ENCODE measurements around the gene PCNX3. TPM values are rescaled to one million over a fixed set of nuclear protein-coding genes. Genes with fewer than 3 reads are reported as not detected.

Gene PCNX3
- total and polyA plus RNA-seq, 2 of the 13 experiments (the other 11 are each of a cell fraction or from before 2014, with no cell fraction given) = 16.2 to 23.0 TPM

DNA sequence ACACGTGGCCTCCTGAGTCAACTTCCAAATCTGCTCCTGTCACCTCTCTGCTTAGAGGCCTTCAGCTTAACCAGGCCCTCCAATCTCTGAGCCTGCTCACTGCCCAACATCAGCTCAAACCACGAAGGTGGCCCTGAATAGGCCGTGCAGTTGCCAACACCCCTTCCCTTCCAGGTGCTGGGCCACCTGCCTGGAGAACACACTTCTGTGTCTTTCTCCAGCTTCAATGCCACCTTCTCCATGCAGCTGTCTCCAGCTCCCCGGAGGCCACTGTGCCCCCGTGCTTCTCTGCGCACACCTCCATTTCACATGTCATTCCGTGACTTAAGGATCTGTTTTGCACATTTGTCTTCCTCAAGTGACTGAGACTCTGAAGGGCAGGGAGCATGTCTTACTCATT, 41.9 kb downstream of the PCNX3 start:
- H4K20me1 ChIP-seq (ENCODE audit: insufficient read depth, low read length) = peaks cover 4% of the 10 kb centered on the region; the same call in 1 of the 2 replicates
- H3K36me3 ChIP-seq (replicated peaks in 1 of 2; ENCODE audit: control insufficient read depth in 1 of 2, insufficient read depth in 2 of 2, low read length in 2 of 2) = peaks cover 32 to 57% of the 10 kb centered on the region in 2 experiments
- BruUV-seq (replicated peaks) = no TSS peak
- H3K79me2 ChIP-seq (ENCODE audit: insufficient read depth, low read length) = peaks cover 14% of the 10 kb centered on the region
- H3K27me3 ChIP-seq (ENCODE audit: control insufficient read depth in 1 of 2, insufficient read depth in 2 of 2, low read length in 2 of 2) = no peaks in the 10 kb centered on the region; a peak in 1 of 5 replicates
- peaks cover 33% of the 10 kb centered on the region for H3K4me1 ChIP-seq (ENCODE audit: insufficient read depth, low read length)
- ChIA-PET POLR2A (interaction anchor here (1.2 kb wide), 1 partner anchor 41 kb away, joined by 3 read pairs; no protein-coding TSS in a partner anchor), CTCF (ENCODE audit: low intra/inter-chr PET ratio, low total read pairs) (no interaction called here)
- H3K9ac ChIP-seq (ENCODE audit: insufficient read depth, low read depth, low read length) = no peak overlapping the region
- H3K9me3 ChIP-seq (ENCODE audit: low read length) = no peaks in the 10 kb centered on the region
- H3K27ac ChIP-seq (ENCODE audit: extremely low read length, insufficient read depth, low read length) = no peak overlapping the region
- no peak overlapping the region for H2AFZ ChIP-seq (ENCODE audit: low read length)
- in situ Hi-C loops (cut with HindIII; ENCODE audit: extremely low pct_ligation_motif_present, low pct_unique_long_range_greater_than_20kb) (no loop called here), intact Hi-C loops (cut with micrococcal nuclease; ENCODE audit: unreplicated experiment) (no loop called here)
- DNase-seq (ENCODE audit: low spot score) (no peak), FAIRE-seq (no peak), ATAC-seq (no peak)
- over 99% methylated on average over 7 of the region's 7 CpGs for WGBS (ENCODE audit: low lambda C conversion rate)
- no peak overlapping the region for H3K4me3 ChIP-seq (replicated peaks in 1 of 3; ENCODE audit: insufficient read depth in 1 of 3, low read depth in 2 of 3, low read length in 3 of 3)
- H3K4me2 ChIP-seq (ENCODE audit: low read depth, low read length) = no peak overlapping the region
- TF ChIP-seq ZNF737 (CRISPR knock-in tag; IDR thresholded peaks at IDR 0.05; ENCODE audit: borderline replicate concordance) (no peak), SIN3B (IDR thresholded peaks at IDR 0.05; ENCODE audit: low read length) (no peak), ZNF75D (CRISPR knock-in tag; IDR thresholded peaks at IDR 0.05; ENCODE audit: borderline replicate concordance) (no peak), PRMT3 (CRISPR knock-in tag; IDR thresholded peaks at IDR 0.05; ENCODE audit: borderline replicate concordance, low read depth) (no peak), ETV6 (CRISPR knock-in tag; conservative IDR thresholded peaks at IDR 0.05) (no peak), CEBPB (IDR thresholded peaks at IDR 0.05; ENCODE audit: borderline replicate concordance, low read depth, low read length) (no peak), RAD51 (IDR thresholded peaks at IDR 0.05; ENCODE audit: borderline replicate concordance) (no peak), ZNF274 (CRISPR knock-in tag; IDR thresholded peaks at IDR 0.05) (no peak), DNMT1 (CRISPR knock-in tag; IDR thresholded peaks at IDR 0.05) (no peak), ZNF747 (CRISPR knock-in tag; IDR thresholded peaks at IDR 0.05; ENCODE audit: borderline replicate concordance) (no peak), ZNF552 (CRISPR knock-in tag; IDR thresholded peaks at IDR 0.05; ENCODE audit: borderline replicate concordance) (no peak), ZKSCAN1 (IDR thresholded peaks at IDR 0.05; ENCODE audit: low read length) (no peak), RFXANK (CRISPR knock-in tag; IDR thresholded peaks at IDR 0.05) (no peak), ZNF354B (CRISPR knock-in tag; IDR thresholded peaks at IDR 0.05) (no peak)
- TF ChIP-seq, protein P1, sequence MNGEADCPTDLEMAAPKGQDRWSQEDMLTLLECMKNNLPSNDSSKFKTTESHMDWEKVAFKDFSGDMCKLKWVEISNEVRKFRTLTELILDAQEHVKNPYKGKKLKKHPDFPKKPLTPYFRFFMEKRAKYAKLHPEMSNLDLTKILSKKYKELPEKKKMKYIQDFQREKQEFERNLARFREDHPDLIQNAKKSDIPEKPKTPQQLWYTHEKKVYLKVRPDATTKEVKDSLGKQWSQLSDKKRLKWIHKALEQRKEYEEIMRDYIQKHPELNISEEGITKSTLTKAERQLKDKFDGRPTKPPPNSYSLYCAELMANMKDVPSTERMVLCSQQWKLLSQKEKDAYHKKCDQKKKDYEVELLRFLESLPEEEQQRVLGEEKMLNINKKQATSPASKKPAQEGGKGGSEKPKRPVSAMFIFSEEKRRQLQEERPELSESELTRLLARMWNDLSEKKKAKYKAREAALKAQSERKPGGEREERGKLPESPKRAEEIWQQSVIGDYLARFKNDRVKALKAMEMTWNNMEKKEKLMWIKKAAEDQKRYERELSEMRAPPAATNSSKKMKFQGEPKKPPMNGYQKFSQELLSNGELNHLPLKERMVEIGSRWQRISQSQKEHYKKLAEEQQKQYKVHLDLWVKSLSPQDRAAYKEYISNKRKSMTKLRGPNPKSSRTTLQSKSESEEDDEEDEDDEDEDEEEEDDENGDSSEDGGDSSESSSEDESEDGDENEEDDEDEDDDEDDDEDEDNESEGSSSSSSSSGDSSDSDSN (CRISPR knock-in tag; IDR thresholded peaks at IDR 0.05) = no peak
- TF ChIP-seq, protein P2, sequence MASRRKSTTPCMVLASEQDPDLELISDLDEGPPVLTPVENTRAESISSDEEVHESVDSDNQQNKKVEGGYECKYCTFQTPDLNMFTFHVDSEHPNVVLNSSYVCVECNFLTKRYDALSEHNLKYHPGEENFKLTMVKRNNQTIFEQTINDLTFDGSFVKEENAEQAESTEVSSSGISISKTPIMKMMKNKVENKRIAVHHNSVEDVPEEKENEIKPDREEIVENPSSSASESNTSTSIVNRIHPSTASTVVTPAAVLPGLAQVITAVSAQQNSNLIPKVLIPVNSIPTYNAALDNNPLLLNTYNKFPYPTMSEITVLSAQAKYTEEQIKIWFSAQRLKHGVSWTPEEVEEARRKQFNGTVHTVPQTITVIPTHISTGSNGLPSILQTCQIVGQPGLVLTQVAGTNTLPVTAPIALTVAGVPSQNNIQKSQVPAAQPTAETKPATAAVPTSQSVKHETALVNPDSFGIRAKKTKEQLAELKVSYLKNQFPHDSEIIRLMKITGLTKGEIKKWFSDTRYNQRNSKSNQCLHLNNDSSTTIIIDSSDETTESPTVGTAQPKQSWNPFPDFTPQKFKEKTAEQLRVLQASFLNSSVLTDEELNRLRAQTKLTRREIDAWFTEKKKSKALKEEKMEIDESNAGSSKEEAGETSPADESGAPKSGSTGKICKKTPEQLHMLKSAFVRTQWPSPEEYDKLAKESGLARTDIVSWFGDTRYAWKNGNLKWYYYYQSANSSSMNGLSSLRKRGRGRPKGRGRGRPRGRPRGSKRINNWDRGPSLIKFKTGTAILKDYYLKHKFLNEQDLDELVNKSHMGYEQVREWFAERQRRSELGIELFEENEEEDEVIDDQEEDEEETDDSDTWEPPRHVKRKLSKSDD (CRISPR knock-in tag; IDR thresholded peaks at IDR 0.05; ENCODE audit: low read depth) = no peak
- TF ChIP-seq, protein P3, sequence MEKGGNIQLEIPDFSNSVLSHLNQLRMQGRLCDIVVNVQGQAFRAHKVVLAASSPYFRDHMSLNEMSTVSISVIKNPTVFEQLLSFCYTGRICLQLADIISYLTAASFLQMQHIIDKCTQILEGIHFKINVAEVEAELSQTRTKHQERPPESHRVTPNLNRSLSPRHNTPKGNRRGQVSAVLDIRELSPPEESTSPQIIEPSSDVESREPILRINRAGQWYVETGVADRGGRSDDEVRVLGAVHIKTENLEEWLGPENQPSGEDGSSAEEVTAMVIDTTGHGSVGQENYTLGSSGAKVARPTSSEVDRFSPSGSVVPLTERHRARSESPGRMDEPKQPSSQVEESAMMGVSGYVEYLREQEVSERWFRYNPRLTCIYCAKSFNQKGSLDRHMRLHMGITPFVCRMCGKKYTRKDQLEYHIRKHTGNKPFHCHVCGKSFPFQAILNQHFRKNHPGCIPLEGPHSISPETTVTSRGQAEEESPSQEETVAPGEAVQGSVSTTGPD (CRISPR knock-in tag; IDR thresholded peaks at IDR 0.05) = no peak
